ENCODE data around the gene SDF4. TPM values are rescaled to one million over a fixed set of nuclear protein-coding genes. Genes with fewer than 3 reads are reported as not detected.
A peak's percentile ranks its signal among the peaks of the same experiment; 100 is the strongest.

The SDF4 gene
- total and polyA plus RNA-seq, 2 of the 13 experiments (the other 11 are each of a cell fraction or from before 2014, with no cell fraction given) = 80.8 to 107 TPM

DNA sequence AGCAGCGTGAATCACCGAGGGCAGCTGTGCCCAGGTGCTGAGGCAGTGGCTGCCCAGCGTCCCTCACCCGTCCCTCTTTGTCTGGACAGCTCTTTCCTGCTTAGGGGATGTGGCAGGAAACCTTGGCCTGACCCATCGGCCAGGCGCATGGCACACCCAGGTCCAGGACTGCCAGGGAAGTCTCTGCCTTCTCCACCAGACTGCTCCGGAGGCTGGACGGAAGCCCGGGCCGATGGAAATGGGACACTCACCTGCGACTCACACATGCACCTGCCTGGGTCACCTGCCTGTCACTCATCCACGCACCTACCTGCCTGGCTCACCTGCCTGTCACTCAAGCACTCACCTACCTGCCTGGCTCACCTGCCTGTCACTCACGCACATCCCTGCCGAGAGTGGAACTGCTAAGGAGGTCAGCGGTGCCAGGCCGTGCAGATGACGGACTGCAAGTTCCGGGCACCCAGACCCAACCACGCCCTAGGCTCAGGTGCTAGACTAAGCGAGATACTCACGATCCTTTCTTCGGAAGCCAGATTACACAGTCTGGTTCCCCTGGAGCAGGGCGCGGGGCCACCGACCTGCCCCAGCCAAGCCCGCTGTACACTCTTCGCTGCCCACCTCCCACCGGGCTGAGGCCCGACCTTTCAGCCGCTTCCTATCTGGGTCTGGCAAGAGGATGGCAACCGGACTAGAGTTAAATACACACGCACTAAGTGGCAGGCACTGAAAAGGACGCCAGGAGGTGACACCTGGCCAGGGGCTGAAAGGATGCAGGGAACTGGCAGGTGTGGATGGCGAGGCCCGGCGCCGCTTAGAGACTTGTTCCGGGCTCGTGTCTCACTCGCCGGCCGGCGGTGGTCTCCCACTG is 40.8 kb upstream of the SDF4 start:
- no peaks in the 10 kb centered on the region; a peak in 1 of 5 replicates for H3K27me3 ChIP-seq (ENCODE audit: control insufficient read depth in 1 of 2, insufficient read depth in 2 of 2, low read length in 2 of 2)
- H4K20me1 ChIP-seq (ENCODE audit: insufficient read depth, low read length) = peaks cover 21% of the 10 kb centered on the region; the same call in 1 of the 2 replicates
- H3K4me2 ChIP-seq (ENCODE audit: low read depth, low read length) = peak overlapping the region; percentile 94
- FAIRE-seq (no peak), DNase-seq (ENCODE audit: low spot score) (no peak), ATAC-seq (no peak)
- BruUV-seq (replicated peaks) = TSS peak; percentile 53
- in situ Hi-C loops (cut with HindIII; ENCODE audit: extremely low pct_ligation_motif_present, low pct_unique_long_range_greater_than_20kb) (no loop called here), intact Hi-C loops (cut with micrococcal nuclease; ENCODE audit: unreplicated experiment) (no loop called here)
- no peak overlapping the region for H2AFZ ChIP-seq (ENCODE audit: low read length)
- H3K9me3 ChIP-seq (ENCODE audit: low read length) = no peaks in the 10 kb centered on the region
- peak overlapping the region; percentile 64 for H3K27ac ChIP-seq (ENCODE audit: extremely low read length, insufficient read depth, low read length)
- H3K4me1 ChIP-seq (ENCODE audit: insufficient read depth, low read length) = peaks cover 46% of the 10 kb centered on the region
- CTCF ChIA-PET (ENCODE audit: low intra/inter-chr PET ratio, low total read pairs) = no interaction called here
- 13% methylated on average over 35 of the region's 43 CpGs for WGBS (ENCODE audit: low lambda C conversion rate)
- peaks cover 5 to 16% of the 10 kb centered on the region in 2 experiments; a peak in 2 of 5 replicates for H3K36me3 ChIP-seq (replicated peaks in 1 of 2; ENCODE audit: control insufficient read depth in 1 of 2, insufficient read depth in 2 of 2, low read length in 2 of 2)
- H3K9ac ChIP-seq (ENCODE audit: insufficient read depth, low read depth, low read length) = peak overlapping the region; percentile 94
- H3K79me2 ChIP-seq (ENCODE audit: insufficient read depth, low read length) = peaks cover 42% of the 10 kb centered on the region
- POLR2A ChIA-PET = interaction anchor here (1.1 to 2.1 kb wide), 5 partner anchors 9 to 235 kb away, joined by 3 to 11 read pairs (median 5); no protein-coding TSS in a partner anchor
- H3K4me3 ChIP-seq (replicated peaks in 1 of 3; ENCODE audit: insufficient read depth in 1 of 3, low read depth in 2 of 3, low read length in 3 of 3) = peak overlapping the region; percentile 76 to 89 (median 82)
- TF ChIP-seq ELF4 (CRISPR knock-in tag; IDR thresholded peaks at IDR 0.05; ENCODE audit: borderline replicate concordance) = no peak
- TF ChIP-seq HOXA3 (CRISPR knock-in tag; IDR thresholded peaks at IDR 0.05) = no peak
- TF ChIP-seq FOSL1 (CRISPR knock-in tag; IDR thresholded peaks at IDR 0.05; ENCODE audit: borderline replicate concordance) = 0 out of 2 replicates have a peak, but pooled peaks have one; percentile 7
- 0 out of 2 replicates have a peak, but pooled peaks have one; percentile 20 for TF ChIP-seq SNAPC4 (CRISPR knock-in tag; IDR thresholded peaks at IDR 0.05)
- TF ChIP-seq, protein P1, sequence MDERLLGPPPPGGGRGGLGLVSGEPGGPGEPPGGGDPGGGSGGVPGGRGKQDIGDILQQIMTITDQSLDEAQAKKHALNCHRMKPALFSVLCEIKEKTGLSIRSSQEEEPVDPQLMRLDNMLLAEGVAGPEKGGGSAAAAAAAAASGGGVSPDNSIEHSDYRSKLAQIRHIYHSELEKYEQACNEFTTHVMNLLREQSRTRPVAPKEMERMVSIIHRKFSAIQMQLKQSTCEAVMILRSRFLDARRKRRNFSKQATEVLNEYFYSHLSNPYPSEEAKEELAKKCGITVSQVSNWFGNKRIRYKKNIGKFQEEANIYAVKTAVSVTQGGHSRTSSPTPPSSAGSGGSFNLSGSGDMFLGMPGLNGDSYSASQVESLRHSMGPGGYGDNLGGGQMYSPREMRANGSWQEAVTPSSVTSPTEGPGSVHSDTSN (CRISPR knock-in tag; IDR thresholded peaks at IDR 0.05) = peak; percentile 57; the same call in 1 of the 2 replicates
- TF ChIP-seq BCL6 (CRISPR knock-in tag; IDR thresholded peaks at IDR 0.05) = 0 out of 2 replicates have a peak, but pooled peaks have one; percentile 9
- TF ChIP-seq ZNF782 (CRISPR knock-in tag; IDR thresholded peaks at IDR 0.05; ENCODE audit: borderline replicate concordance) = 0 out of 2 replicates have a peak, but pooled peaks have one; percentile 64
- 0 out of 2 replicates have a peak, but pooled peaks have one; percentile 16 for TF ChIP-seq ZNF607 (CRISPR knock-in tag; IDR thresholded peaks at IDR 0.05; ENCODE audit: borderline replicate concordance)
- no peak for TF ChIP-seq ZSCAN29 (CRISPR knock-in tag; conservative IDR thresholded peaks at IDR 0.05)
- TF ChIP-seq ARNTL (CRISPR knock-in tag; IDR thresholded peaks at IDR 0.05) = 0 out of 2 replicates have a peak, but pooled peaks have one; percentile 18
- TF ChIP-seq CREM (IDR thresholded peaks at IDR 0.05) = no peak
- TF ChIP-seq CREM (CRISPR knock-in tag; IDR thresholded peaks at IDR 0.05) = no peak
- 0 out of 2 replicates have a peak, but pooled peaks have one; percentile 8 for TF ChIP-seq ZNF605 (CRISPR knock-in tag; IDR thresholded peaks at IDR 0.05)
- 0 out of 2 replicates have a peak, but pooled peaks have one; percentile 22 for TF ChIP-seq HNRNPL (IDR thresholded peaks at IDR 0.05; ENCODE audit: low read depth, low read length)
- TF ChIP-seq ELK4 (CRISPR knock-in tag; IDR thresholded peaks at IDR 0.05; ENCODE audit: borderline replicate concordance) = no peak
- no peak for TF ChIP-seq SALL2 (CRISPR knock-in tag; IDR thresholded peaks at IDR 0.05)
